GM21360 (cell line): ENCODE results near the gene PLCB4.
"Not testable (repeated sequence)": the region's sequence is repeated elsewhere in the genome, so short reads cannot be mapped to it uniquely, and the experiment has no call there.

Source experiments
- ATAC-seq: cut with Tn5 transposase; IDR thresholded peaks from one replicate; pipeline ENCODE4 v1.9.1; 2021; ENCODE audit warnings: mild to moderate bottlenecking, moderate library complexity; ENCODE audit not compliant: unreplicated experiment

PLCB4 gene

DNA sequence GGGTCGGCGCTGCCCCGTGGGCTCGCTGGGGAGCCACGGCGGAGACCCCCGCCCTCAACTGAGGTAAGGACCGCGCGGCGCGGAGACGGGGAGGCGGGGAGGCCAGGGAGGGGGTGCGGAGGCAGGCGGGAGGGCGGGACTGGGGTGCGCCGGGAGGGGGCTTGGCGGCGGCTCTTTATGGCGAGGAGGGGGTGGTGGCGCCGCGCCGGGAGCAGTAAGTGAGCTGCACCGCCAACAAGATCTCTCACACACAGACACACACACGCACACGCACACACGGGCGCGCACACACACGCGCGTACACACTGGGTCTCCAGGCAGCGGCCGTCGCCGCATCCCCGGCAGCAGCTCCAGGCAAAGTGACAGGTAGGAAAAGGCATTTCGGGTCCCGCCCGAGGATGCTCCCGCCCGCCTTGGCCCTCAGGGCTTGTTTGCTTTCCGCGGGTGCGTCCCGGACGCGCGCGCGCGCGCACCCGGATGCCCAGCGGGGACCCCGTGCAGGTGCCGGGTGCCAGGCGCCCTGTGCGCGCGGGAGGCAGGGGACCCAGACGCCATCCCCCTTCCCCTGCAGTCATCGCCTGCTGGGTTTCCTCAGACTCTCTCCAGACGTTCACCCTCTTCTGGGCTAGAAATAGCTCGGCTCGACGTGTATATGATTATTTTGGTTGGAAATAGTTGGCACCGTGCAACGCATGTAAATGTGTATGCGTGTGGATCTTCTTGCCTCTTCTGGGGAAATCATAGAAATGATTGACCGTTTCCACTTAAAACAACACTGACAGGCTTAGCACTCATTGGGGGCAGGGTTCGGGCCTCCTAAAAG, at the start of gene PLCB4:
PLCB4 (plus strand) TSS at position 247 of the 823 bp plus-strand sequence. CDS start 238,728 bp downstream, outside the sequence.
- ATAC-seq: no peak

DNA sequence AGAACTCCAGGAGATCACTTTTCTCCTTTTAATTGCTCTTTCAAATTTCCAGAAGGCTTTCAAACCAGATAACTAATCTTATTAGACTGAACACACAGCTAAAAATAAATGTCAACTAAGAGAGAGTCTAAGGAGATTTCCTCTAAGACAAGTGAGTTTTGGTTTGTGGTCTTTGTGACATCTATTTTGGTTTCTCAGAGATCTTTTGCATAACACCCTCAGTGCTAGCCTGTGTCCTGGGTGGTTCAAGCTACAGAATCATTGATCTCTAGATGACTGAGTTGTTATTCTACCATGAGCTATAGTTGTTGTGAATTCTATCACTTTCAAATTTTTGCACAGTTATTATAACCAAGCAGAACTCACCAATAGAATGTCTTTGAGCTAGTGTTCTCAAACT, 49.1 kb upstream of the PLCB4 start:
- ATAC-seq: no peak

DNA sequence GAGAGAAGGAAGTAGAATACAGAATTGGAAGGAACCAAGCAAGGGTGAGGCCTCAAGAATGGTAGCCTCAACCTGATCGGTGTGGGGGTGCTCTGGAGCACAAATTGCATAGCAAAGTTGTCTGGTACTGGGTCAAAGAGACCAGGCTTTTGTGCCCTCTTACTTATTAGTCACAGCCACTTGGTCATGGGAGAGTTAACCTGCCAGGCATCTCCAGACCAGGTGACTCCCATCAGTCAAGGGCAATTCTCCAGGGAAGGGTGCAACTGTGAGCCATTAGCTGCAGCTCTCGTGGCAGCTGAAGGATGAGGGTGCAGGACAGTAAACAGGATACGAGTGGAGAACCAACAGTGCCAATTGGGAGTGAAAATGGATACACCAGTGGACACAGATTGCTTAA, 47.7 kb upstream of the PLCB4 start:
- no peak for ATAC-seq

DNA sequence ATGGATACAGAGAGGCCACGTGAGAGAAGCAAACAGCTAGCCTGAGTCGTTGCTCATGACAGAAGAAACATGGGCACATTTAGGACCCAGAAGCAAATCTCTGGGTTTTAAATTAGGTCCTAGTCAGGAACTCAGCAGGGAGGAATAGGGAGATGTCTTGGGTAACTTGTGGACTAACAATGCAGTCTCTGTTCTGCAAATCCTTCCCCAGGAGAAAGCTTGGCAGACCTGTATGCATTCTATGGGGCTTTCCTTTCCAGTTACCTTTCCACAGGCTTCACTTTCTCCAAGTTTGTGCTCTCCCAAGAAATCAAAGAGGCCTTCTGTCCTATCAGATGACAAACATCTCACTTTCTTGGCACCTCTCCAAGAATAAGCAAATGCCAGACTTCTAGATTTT, 47.2 kb upstream of the PLCB4 start:
- ATAC-seq: no peak

DNA sequence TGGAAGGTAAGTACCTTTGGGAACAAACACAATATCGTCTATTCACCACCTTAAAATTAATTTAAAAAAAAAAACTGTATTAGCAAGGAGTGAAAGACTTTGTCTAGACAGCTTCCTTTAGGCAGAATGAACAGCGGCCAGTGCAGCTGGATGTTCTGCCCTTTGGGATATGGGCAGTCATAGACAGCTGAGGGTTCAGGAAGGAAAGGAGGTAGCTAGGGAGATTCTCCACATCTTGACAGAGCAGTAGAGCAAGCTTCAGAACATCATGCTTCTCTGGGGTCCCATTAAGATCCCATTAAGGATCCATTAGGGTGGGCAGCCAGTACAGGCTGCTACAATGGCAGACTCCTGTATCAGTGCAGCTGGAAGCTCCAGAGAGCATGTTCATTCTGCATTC, 46.5 kb upstream of the PLCB4 start:
- ATAC-seq: no peak

DNA sequence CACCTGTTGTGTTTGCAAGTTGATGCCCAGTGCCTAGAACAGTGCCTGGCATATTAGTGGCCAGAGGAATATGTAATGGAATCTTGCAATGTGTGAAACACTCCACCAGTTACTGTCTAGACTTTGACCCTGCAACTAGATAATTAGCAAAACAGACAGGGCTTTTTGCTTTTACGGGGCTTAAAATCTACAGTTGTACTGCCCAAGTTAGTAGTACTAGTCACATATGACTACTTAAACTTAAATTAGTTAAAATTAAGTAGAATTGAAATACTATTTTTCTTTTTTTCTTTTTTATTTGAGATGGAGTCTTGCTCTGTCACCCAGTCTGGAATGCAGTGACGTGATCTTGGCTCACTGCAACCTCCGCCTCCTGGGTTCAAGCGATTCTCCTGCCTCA, 44.3 kb upstream of the PLCB4 start:
- ATAC-seq: no peak

DNA sequence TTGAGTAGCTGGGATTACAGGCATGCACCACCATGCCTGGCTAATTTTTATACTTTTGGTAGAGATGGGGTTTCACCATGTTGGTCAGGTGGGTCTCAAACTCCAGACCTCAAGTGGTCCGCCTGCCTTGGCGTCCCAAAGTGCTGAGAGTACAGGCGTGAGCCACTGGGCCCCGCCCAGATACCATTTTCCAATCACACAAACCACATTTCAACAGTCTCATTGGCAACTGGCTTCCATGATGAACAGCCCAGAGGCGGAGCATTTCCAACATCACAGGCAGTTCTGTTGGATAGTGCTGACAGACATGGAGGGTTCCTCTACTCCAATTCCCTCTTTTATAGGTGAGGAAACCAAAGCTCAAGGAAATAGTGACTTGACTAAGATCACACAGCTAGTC, 43.9 kb upstream of the PLCB4 start:
- ATAC-seq: no peak

DNA sequence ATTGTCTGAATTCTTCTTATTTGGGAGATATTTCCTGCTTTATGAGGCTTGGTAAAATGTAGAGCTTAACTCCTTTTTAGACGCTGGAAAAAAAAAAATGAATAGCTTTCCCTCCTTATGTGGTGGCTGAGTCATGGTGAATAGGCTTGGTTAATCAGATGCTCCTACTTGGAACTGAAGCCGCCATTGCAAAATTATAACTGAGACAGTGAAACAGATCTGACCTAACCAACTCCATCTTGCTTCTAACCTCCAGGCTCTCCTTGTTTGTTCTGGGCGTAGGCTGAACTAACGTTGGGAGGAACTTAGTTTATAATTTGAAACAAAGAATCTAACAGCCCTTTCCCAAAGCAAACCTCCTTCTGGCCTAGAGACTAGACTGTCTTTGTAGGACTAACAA, 43.2 kb upstream of the PLCB4 start:
- ATAC-seq: no peak

DNA sequence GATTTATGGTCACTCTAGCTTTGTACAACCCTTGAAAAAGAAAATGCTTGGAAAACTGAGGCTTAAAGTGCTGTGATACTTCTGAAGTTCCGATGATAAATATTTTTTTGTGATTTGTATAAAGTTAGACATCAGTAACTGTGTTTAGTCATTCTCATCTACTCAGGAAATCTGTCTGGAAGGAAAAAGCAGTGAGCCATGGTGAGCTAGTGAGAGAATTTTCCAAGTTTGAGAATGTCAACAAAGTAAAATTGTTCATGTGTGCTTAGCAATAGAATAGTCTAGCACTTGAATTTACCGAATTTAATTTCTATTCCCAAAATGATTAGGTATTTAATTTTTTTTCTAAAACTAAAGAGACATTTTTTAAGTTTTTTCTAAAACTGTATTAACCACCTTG, 41.3 kb upstream of the PLCB4 start:
- no peak for ATAC-seq

DNA sequence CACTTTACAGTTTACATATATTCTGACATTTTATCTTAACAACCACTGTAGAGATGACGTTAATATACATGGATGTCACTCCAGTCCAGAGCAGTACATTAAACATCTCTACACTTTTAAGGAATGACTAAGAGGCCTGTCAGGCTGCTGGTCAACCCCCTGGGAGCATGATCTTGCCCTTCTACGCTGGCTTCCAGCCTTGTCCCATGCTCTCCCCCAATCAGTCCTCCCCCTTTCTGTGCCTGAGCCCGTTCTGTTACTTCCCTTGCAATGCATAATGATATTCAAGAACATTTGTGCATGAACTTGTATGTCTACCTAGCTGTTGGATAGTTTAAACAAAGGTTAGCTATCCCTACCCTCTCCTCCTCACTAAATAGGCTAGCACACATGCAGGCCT, 40.5 kb upstream of the PLCB4 start:
- no peak for ATAC-seq

DNA sequence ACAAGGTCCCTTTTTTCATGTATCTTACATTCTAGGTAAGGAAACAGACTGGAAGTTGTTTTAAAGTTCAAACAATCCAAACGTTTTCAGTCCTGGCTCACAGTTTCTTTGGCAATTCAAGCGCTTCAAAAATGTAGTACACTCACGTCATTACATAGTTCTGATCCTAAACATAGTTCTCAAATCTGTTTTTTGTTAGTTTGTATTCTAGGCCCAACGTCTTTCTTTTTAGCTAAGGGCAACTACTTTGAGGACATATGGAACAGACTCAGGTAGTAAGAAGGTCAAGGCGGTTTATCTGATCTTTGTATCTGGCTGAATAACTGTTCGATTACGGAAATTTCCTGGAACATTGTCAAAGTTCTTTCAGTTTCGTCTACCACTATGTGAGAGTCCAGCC, 36.9 kb upstream of the PLCB4 start:
- ATAC-seq: no peak

DNA sequence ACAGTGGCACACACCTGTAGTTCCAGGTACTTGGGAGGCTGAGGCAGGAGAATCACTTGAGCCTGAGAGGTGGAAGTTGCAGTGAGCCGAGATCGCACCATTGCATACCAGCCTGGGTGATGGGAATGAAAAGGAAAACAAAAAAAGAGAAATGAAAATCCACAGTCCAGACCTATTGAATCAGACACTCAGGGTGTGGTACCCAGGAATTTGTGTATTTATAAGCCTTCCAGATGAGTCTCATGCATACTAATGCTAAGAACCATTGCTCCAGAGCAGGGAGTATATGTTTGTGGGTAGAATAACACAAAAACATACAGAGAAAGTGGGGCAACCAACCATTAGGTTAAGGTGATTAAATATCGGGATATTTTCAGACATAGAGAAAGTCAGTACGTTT, 36.1 kb upstream of the PLCB4 start:
- ATAC-seq: no peak

DNA sequence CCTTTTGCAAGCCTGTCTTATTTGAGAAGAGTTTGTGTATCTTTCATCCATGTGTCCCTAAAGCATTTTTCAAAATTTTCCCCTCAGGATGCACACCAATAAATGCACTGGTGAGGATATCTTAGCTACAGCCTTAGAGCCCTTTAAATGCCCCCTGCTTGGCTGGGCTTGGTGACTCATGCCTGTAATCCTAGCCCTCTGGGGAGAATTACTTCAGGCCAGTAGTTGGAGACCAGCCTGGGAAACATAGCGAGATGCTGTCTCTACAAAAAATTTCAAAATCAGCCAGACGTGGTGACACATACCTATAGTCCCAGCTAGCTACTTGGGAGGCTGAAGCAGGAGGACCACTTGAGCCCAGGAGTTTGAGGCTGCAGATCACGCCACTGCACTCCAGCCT, 33.8 kb upstream of the PLCB4 start:
- ATAC-seq: no peak

DNA sequence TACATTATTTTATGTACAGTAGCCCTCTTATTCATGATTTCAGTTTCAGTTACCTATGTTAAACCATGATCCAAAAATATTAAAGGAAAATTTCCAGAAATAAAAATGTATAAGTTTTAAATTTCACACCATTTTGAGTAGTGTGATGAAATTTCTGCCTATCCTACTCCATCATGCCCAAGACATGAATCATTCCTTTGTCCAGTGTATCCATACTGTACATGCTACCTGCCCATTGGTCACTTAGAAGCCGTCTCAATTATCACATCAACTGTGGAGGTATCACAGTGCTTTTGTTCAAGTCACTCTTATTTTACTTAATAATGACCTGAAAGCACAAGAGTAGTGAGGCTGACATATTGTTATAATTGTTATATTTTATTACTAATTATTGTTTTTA, 32.3 kb upstream of the PLCB4 start:
- ATAC-seq: no peak

DNA sequence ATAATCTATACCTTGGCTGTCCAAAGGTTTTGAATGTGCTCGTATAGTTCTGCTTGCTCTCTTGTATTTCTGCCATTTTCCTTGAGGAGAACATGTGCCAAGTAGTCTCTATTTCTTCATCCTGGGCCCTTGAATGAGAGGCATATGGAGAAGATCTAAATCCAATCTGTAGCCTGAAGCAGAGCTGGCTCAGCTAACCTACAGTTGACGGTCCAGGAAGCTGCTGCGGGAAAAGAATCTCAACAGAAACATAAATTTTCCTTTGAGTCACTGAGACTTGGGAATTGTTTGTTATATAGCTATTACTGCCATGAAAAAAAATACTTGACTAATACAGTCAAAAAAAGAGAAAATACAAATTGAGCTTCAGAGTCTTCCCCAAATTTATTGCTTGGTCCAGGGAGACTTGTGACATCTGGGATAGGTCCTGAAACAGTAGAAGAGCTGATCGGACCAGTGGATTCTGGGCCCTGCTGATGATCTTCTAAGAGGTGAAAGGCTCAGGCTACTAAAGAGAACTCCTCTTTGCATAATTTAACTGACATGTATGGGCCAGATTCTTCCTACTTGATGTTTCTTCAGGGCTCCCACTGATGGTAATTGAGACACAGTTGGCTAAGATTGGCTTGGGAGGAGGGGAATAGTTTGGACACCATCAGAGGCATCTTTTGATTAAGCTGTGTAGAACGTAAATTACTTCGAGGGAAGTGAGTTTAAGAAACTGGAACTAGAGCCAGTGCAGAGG, 29.9 kb upstream of the PLCB4 start:
- no peak for ATAC-seq

DNA sequence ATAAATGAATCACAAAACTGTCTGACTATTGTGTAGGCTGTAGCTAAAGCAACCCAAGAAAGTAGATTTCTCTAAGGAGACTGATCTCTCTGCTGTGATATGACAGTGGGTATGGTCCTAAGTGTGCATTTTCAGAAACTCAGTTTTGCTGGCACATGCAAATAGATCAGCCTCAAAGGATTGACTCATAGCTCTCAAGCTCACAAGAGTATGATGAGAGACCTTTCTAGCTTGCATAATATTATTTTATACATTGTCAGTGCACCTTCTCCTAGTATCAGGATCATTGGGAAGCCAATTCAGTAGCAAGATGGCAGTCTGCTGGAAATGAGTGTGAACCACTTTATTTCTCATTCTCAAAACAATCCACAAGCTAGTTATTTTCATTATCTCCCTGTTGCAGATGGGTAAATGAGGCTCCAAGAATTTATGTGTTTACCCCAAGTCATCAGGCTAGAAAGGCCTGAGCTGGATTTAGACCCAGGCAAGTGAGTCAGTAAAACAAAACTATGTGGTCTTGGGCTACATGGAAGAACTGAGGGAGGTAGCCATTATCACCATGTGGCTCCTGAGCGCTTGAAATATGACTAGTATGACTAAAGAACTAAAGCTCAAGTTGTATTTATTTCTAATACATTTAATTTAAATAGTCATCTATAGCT, 27.9 kb upstream of the PLCB4 start:
- no peak for ATAC-seq

DNA sequence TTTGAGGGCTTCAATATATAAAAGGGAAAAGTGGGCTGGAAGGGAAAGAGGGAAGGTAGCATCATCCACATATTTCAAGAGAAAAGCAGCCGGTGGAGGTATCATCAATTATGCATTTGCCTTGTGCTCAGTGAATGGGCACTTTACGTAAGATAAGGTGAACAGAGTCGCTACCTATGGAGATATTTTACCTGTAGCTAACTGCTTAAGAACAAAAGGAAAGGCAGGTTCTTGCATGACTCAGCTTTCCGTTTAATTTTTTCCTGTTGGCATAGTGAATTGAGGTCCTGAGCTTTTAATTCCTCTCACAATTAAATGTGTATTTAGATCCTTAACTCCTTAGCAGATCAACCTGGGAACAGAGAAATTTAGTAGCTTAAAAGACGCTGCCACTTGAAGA, 25.5 kb upstream of the PLCB4 start:
- ATAC-seq: no peak

DNA sequence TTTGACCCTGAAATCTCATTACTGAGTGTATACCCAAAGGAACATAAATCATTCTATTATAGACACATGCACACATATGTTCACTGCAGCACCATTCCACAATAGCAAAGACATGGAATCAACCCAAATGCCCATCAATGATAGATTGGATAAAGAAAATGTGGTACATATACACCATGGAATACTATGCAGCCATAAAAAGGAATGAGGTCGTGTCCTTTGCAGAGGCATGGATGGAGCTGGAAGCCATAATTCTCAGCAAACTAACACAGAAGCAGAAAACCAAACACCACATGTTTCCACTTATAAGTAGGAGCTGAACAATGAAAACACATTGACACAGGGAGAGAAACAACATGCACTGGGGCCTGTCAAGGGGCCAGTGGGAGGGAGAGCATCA, 21.0 kb upstream of the PLCB4 start:
- not testable (repeated sequence) for ATAC-seq

DNA sequence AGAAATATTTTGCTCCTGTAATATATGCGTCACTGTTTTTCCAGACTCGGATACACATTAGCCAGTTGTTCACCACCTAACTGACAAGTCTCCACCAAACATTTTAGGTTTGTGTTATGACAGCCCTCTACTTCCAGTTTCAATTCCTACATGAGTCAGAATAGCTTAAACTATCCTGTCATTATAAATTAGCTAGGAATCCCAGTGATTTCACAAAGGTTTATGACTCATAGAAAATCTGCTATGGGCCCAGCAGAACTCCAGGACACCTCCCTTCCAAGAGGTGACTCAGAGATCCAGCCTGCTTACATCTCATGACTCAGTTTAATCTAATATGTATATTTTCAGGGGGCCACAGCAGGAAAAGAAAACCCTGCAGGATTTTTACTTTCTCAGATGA, 17.4 kb upstream of the PLCB4 start:
- no peak for ATAC-seq

DNA sequence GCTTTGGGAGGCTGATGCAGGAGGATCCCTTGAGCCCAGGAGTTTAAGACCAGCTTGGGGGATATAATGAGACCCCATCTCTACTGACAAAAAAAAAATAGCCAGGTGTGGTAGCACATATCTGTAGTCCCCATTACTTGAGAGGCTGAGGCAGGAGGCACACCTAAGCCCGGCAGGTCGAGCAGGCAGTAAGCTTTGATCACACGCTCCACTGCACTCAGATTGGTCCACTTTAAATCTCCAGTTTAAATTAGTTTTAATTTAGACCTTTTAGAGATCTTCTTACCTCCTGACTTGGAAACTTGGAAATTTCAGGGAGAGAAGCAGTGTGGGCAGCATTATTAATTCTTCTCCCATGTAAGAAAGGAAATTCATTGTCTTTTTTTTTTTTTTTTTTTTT, 16.8 kb upstream of the PLCB4 start:
- ATAC-seq: no peak

DNA sequence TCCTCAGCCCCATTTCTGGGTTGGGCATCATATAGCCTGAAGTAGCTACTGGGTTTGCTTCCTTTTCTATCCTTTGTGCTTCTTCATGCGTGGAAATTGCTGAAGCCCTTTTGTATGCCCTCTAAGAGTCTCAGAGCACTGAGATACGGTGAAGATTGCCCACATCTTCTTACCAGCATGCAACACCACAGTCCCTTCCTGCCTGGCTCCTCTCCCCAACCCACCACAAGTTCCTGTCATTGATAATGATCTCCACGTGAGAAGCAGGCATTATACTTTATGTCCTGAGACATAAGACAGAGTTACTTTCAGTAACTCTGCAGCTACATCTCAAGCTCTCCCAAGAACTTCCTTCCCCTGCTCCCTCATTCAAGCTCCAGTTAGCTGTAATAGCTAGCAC, 15.8 kb upstream of the PLCB4 start:
- ATAC-seq: no peak

DNA sequence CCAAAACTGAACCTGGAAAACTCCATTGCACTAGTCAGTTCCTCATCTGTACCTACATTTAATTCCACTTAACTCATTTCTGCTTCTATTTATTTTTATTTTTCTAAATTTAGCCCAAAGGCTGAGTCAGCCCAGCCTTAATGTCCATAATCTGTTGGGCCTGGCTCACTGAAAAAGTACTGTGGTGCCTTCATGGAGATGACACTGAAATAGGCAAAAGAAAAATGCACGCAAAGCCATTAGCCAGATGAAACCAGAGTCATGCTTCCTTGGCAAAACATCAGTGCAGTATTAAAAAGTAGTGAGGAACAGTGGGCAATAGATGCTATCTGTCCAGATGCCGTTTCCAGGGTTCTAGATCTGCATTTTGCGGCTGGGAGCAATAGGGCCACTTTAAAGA, 14.7 kb upstream of the PLCB4 start:
- ATAC-seq: no peak
